ENCODE results near the gene MUC4. TPM values are rescaled to one million over a fixed set of nuclear protein-coding genes. Genes with fewer than 3 reads are reported as not detected.
A peak's percentile ranks its signal among the peaks of the same experiment; 100 is the strongest.

MUC4 gene
- total RNA-seq, 1 donor from 2014 or later = not detected

DNA sequence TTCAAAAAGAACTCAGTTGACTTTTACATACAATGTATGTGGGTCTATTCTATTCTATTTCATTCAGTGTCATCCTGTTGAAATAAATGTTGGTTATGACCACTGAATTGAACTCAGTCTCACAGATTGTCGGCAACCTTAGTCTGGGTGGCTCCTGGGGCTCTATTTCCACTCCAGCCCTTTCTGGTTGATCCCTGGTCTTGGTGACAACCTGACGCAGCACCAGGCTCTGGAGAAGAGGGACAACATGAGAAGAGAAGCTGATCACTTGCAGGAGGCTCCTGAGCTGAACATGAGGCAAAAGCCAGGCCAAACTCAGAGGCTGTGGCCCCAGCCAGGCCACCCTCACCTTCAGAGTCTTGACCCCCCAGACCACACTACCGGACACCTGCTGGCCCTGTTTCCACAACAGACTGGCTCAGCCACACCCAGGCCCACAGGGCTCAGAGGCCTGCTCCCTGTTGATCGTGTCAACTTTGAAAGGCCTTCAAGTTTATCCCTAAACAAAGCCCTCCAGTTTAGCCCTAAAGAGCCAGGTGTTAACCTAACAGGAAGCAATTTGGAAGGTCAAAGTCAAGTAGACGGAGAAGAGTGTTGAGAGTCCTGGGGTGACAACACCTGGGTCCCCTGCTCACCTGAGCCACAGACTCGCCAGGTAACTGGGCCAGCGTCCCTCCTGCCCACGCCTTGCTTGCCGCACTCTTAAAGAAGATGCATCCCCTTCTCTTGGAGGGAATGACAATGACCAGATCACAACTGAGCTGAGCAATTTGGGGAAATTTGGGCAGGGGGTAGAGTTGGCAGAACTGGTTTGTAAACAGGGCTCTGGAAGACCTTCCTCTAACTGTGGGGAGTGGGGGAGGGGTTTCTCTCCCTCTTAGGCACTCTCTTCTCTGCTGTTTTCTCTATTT is 106.4 kb downstream of the MUC4 start:
- peak; percentile 84 for DNase-seq (ENCODE audit: low spot score)

DNA sequence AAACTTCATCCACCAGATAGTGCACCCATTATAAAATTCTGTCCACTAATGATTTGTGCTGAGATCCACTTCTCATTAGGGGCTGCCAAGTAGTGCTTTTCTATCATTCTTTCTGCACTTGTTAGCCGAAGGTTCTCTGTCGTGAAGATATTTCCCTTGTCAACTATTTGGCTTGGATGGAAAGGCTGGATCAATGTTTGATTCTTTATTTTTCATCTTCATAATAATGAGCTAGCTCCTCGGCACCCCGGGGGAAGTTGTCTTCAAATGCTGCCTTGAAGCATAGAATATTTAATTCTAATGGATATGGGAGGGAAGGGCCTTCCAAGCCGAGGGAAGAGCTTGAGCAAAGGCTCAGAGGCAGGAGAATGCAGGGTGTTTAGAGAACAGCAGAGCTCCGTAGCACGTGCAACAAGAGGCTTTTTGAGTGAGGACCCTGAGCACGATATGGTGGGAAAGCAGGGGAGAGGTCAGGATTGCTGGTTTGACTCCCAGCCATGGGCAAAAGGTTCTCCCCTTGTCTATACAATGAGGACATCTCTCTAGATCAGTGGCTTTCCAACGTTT is 107.2 kb downstream of the MUC4 start:
- DNase-seq (ENCODE audit: low spot score) = peak; percentile 74

DNA sequence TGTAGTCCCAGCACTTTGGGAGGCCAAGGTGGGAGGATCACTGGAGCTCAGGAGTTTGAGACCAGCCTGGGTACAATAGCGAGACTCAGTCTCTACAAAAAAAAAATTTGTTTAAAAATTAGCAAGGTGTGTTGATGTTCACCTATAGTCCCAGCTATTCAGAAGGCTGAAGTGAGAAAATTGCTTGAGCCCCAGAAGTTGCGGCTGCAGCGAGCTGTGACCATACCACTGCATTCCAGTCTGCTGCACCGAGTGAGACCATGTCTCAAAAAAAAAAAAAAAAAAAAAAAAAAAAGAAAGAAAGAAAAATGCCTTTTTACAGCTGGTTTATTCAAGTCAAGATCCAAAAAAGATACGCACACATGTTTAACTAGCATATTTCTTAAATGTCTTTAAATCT is 108.0 kb downstream of the MUC4 start:
- no peak for DNase-seq (ENCODE audit: low spot score)

DNA sequence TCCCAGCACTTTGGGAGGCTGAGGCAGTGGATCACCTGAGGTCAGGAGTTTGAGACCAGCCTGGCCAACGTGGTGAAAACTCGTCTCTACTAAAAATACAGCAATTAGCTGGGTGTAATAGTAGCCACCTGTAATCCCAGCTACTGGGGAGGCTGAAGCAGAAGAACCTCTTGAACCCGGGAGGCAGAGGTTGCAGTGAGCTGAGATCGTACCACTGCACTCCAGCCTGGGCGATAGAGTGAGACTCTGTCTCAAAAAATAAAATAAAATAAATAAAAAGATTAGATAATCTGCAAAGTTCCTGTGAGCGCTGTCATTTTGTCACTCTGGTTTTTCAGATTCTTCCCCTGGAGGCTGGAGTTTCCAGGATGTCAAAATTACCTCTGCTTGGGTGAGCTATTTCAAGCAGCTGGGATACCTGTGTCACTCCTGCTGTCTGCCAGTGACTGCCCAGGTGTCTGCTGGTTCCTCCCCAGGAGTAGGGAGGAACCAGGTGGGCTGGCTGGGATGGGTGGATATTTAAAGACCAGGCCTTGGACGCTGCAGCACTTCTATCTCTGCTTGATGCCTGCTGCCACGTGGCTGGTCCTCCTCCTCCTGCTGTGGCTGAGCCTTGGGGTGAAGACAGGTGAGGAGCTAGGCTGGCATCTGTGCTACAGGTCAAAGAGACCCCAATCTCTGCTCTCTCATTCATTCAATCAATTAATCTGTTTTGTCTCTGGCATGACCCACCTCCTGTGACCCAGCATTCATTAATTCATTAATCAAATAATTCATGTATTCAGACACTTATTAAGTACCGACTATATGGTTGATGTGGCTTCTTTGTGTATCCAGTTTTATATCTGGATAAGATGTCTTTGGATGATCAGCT is 110.5 kb downstream of the MUC4 start:
- DNase-seq (ENCODE audit: low spot score) = no peak

DNA sequence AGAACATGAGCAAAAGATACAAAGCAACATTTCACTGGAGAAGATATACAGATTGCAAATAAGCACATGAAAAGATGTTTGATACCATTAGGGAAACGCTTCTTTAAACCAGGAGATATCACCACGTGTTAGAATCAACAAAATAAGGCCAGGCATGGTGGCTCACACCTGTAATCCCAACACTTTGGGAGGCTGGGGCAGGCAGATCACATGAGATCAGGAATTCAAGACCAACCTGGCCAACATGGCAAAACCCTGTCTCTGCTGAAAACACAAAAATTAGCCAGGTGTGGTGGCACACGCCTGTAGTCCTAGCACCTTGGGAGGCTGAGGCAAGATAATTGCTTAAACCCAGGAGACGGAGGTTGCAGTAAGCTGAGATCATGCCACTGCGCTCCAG is 111.4 kb downstream of the MUC4 start:
- DNase-seq (ENCODE audit: low spot score) = no peak

DNA sequence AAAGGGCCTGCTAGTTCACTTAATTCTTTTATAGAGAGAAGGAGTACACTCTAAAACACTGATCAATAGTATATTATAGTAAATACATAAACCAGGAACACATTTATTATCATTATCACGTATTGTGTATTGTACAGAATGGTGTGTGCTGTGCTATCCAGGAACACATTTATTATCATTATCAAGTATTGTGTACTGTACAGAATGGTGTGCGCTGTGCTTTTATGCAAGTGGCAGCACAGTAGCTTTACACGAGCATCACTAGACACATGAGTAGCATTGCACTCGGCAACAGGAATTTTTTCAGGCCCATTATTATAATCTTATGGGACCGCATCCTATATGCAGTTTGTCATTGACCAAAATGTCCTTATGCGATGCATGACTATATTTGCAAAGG is 111.9 kb downstream of the MUC4 start:
- no peak for DNase-seq (ENCODE audit: low spot score)

DNA sequence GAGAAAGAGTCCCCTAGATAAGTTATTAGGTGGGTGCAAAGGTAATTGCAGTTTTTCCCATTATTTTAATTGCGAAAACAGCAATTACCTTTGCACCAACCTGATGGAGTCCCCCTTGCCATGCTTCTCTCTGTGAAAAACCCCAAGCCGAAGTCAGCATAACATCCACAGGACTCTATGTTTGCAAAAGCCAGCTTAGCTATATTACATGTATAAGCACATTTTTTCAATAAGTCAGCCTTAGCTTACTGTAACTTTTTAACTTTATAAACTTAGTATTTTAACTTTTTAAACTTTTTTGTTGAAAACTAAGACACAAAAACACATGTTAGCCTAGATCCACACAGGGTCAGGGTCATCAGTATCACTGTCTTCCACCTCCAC is 112.3 kb downstream of the MUC4 start:
- DNase-seq (ENCODE audit: low spot score) = no peak

DNA sequence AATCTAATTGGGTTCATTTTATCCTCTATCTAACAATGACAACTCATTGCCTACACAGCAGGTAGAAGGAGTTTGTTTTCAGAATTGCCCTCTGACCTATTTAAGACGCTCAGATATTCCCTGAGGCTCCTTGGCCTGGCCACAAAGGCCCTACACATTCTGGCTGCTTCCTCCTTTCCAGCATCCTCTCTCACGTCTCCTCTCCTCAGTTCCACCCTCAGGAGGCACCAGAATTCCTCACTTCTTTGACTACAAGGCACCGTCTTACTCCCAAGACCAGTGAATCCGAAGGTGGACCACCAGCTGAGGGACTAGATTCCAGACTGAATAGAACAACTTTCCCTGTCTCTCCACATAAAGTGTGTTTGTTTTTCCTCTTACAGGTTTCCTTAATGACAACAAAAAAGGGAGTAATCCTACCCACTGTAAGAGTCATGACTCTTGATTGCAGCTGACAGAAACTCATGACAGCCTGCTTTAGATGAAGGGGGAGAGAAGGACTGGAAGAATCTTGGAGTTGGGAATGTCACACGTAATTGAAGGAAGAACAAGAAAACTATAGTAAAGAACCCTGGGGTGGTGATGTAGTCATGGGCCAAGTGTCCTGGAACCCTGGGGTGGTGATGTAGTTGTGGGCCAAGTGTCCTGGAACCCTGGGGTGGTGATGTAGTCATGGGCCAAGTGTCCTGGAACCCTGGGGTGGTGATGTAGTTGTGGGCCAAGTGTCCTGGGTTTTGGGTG is 112.9 kb downstream of the MUC4 start:
- DNase-seq (ENCODE audit: low spot score) = no peak

DNA sequence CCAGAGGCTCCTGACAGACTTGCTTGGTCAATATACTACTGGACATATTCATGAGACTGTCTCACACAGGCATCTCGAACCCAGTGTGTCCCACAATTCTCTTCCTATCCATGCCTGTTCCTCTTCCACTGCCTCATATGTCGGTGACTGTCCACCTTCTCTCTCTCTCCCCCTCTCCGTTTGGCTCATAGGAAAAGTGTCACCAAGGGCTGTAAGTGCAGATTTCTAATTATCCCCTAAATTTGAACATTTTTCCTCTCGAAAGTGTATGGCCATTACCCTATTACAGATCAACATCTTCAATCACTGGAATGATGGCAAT is 113.4 kb downstream of the MUC4 start:
- no peak for DNase-seq (ENCODE audit: low spot score)

DNA sequence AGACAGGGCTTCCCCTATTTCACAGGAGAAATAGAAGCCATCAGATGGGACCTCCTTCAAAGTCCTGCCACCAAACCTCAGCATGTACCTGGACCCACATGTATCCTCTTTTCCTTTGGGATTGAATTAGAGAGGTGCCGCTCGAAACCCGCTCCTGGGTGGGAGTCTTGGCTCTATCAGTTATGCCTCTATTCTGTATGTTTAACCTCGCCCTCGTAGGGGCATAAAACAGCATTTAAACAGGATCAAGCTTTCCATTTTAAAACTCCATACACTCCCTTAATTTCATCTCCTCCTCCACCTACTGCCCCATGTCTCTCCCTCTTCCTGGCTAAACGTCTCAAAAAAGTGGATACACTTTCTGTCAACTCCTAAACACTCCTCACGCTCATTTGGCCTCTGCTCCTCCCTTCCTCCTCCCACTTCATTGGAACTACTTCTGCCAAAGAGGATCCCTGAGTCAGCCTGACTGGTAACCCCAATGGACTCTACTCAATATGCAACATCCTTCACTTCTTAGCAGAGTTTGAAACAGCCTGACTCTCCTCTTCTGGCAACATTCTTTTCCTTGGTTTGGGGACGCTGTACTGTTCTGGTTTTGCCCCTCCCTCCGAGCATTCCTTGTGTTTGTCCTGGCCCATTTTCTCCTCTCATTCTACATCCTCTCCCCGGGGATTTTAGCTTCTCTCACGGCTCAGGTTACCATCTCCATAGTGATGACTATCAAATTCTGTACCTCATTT is 114.0 kb downstream of the MUC4 start:
- DNase-seq (ENCODE audit: low spot score) = no peak

Small RNAs within 50 kb of the gene (microRNA-seq; reads per million reads assigned to microRNA genes)
- not detected for gene MIR570 (ENCODE audit: borderline number of aligned reads)

Other genes starting within 250 kb of the MUC4 start
- gene APOD, start 228.0 kb downstream of the MUC4 start, total RNA-seq = 362 TPM
- 2.0 TPM for gene MUC20, start 91.0 kb downstream of the MUC4 start, total RNA-seq
- gene TNK2, start 96.6 kb upstream of the MUC4 start, total RNA-seq = 40.5 TPM